Measurements from ENCODE around the gene BMPER.

BMPER gene

DNA sequence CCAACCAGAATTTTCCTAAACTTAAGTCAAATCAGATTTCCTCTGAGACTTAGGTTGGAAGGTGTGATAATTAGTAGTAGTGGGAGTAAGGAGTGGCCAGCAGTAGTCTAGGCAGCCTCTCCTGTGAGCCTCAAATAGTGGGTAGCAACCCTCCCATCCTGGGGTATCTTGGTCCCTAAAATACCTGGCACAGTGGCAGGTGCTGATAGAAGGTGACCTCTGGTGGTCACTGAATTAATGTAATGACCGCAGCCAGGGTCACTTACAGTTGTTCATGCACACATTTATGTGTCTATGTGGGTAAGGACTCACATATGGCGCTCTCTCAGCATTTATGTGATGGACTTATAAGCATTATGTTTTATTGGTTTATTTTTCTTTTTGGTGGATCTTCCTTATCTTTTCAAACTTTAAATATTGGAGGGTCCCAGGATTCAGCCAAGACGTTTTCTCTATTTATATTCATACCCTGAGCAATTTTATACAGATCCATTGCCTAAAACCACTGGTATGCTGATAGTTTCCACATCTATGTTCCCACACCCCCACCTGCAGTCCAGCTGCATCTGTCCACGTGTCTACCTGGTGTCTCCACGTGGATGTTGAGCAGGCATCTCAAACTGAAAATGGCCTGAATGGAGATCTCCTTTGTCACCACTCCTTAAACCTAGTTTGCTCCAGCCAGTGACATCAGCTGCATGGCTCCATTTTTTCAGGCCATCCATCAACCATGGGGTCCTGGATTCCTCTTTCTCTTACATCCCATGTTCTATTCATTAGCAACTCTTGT, 18.3 kb downstream of the BMPER start:
- DNase-seq = no peak

DNA sequence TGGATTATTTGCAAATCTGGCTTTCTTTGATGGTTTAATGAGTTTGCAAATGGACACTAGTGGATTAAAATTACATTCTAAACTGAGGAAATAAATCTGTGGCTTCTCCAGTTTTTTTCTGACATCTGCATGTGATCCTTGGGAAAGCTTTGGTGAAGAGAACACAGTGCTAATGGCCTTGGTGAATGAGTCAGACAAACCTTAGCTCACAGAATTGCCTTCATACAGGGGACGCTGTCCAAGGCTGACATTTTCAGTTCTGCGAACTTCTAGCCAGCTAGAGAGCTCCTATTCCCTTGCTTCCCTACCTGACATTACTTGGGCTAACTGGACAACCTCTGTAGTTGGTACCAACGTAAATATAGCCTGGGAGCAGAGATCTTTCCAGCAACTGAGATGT, 21.2 kb downstream of the BMPER start:
- no peak for DNase-seq

DNA sequence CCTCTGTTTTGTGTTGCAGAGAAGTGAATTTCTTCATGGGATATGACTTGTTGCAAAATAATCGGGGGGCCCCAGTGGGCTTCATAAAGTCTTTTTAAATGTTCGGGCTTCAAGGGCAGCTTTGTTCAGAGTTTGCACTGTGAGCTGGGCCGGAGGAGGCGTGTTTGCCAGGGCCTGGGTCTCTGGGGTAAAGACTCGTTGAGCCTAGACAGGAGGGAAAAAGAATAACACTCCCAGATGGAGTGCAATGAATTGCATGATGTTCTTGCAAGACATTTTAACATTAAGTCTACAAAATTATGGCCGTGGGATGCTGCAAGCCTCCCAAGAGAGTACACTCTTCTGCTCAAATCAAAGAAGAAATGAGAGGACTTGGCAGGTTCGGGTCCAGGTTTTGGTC, 23.6 kb downstream of the BMPER start:
- DNase-seq = no peak

DNA sequence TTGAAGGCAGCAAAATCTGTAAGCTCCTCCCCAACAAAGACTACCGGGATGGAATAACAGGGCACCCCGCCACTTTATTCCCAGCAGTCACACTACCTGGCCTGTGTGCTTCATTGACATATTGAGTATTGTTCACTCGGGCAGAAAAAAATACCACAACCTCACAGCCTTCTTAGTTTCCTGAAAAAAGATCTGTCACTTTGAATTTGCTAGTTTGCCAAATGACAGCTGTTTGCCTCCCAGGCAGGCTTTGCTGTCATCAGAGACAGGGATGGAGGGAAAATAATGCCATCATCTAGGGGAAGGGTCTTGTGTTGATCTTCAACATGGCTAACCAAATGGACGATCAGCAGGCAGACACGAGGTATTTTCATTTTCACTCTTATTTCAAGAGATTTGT, 26.9 kb downstream of the BMPER start:
- DNase-seq = no peak

DNA sequence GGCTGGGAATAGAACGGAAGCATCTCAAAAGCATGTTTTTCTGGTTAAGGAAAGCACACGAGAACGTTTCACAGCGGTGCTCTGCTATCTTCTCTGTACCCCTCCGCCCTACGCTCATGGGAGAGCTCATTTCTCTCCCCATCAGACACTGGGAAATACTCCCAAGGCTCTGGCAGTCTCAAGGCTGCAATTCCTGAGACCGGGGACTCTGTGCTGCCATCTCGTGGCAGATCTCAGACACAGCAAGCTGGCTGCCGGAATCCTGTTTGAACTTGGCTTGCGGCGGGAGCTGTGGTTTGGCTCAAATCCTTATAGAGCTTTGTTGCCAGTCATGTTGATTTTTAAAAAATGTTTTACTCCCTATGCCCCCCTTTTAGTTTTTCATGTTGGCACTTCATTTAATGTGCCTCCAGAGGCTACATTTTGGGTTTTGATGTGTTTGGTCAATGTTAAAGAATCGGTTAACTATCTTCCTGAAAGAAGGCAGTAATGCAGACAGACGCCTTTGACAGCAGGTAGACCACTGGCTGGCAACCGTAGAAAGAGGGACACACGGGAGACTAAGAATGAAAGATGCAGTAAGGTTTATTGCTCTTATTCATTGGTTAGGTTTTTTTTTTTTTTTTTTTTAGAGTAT, 27.6 kb downstream of the BMPER start:
- DNase-seq = peak; percentile 57

DNA sequence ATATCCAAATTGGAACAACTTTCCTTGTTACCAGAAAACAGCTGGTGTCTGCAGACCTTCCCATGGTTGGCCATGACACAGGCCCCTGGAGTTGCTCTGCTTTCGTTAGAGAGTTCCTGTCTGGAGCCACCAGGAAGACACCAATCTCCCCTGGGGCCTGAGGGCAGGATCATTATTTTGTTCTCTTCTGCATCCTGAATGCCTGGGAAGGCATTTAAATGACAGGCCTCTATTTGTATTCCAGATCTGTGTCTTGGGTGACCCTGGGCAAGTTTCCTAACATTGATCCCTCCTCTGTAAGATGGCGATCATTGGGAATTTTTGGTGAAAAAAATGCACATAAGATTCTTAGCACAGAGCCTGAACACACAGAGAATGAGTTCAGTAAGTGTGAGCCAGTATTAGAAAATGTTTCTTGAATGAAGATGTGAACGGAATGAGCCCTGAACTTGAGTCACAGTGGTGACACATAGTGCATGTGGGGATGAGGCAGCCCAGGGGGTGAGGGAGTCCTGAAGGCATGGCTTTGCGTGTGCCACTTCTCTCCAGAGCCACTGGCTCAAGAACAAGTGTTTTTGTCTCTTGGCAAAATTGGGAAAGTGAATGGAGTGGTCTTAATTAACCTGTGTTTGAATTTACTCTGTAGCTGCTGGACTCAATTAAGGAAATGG, 28.4 kb downstream of the BMPER start:
- no peak for DNase-seq

DNA sequence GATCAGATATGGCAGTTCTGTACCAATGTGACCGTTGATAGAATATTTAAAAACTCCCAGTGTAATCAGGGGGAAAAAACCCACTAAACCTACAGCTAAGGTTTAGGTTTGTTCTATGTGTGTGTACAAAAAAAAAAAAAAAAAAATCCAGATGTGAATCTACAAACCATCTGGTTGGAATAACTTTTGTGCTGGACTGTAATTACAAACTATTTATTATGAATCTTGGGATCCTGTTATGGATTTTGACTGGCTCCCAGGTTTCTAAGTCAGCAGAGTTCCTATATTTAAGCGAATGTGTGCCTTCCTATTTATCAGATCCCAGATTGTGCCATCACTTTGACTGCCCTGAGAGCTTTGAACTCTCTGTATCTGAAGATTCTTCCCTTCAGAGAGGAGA, 29.1 kb downstream of the BMPER start:
- no peak for DNase-seq

DNA sequence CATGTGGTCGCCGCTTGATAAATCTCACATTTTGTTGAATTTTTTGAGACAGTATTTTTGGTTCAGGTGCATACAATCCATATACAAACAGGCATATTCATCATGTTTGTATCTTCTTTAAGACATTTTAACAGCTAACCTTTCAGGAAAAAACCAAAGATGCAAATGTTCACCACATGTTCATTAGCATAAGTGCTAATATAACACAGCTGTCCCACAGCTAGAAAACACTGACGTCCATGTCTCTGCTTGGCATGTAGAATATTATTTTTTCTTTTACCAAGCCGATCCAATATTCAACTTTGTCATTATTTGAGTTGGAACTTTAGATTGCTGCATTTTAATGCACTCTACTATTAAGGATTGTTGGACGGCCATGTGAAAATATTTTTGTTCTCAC, 31.2 kb downstream of the BMPER start:
- no peak for DNase-seq

DNA sequence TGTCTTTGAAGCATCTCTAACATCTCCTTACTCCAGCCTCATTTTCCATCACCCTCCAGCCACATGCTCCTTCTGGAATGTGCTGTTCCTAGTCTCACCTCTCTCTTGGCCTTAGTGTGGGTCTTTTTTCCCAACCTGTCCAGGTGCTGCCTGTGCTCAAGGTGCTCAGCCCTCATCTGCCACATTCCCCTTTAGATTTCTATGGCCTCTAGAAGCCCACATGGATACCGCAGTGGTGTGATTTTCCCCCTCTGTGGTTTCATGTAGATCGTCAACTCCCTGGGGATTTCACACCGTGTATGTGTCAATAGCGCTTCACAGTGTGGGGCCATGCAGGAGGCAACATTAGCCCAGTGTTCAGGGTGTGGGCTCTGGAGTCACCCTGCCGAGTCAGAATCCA, 32.5 kb downstream of the BMPER start:
- no peak for DNase-seq

DNA sequence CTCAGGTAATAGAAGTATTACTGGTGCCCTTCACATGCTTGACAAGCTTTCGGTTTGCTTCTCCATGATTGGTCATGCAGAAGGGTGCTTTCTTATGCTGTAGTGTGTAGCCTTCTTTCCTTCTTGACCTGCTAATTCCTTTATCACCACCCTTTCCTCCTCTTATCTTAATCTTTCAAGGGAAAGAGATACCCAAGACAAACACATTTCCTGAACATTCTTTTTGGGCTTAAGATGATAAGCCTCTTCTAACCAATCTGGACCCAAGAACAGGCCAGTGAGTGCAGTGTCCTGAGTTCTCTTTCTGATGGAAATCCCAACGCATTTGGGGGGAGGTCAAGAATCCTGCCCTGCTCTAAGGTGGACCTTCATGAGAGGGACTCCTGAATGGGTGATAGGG, 33.8 kb downstream of the BMPER start:
- DNase-seq = no peak

DNA sequence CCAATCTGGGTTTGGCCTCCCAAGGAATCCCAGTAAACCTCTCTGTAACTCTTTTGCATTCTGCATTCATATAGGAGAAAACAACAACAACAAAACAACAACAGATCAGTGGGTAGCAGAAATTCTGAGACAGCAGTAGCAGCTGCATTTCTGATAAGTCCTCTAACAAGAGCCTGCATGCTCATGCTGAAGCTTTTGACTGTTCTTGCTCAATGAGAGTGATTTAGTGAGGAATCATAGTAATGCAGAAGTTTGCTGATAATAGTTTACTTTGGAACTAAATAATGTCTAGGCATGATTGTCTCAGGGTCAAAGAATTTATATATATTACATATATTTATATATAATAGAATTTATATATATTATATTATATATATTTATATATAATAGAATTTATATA, 35.2 kb downstream of the BMPER start:
- no peak for DNase-seq

DNA sequence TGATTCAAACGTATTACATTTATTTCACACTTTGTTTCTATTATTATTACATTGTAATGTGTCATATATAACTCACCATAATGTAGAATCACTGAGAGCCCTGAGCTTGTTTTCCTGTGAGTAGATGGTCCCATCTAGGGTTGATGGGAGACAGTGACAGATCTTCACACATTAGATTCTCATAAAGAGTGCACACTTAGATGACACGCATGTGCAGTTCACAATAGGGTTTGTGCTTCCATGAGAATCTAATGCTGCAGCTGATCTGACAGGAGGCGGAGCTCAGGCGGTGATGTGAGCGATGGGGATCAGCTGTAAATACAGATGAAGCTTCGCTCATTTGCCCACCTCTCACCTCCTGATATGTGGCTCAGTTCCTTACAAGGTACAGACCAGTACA, 36.1 kb downstream of the BMPER start:
- DNase-seq = no peak

DNA sequence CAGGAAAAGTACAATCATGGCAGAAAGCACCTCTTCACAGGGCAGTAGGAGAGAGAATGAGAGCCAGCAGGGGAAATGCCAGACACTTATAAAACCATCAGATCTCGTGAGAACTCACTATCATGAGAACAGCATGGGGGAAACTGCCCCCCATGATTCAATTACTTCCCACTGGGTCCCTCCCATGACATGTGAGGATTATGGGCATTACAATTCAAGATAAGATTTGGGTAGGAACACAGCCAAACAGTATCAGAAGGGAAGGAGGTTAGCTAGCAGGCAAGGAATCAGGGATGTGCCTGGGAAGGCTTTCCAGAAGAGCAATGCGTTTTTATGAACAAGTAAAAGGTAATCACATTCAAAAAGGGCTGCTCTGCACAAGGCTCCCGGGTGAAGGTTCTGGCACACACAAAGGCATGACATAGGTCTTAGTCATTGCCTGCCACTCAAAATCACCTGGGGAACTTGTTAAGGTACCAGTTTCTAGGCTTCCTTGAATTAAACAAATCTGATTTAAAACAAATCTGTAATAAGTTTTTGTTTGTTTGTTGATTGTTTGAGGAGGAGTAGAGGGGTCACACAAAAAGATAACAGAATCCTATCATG, 40.9 kb downstream of the BMPER start:
- no peak for DNase-seq

DNA sequence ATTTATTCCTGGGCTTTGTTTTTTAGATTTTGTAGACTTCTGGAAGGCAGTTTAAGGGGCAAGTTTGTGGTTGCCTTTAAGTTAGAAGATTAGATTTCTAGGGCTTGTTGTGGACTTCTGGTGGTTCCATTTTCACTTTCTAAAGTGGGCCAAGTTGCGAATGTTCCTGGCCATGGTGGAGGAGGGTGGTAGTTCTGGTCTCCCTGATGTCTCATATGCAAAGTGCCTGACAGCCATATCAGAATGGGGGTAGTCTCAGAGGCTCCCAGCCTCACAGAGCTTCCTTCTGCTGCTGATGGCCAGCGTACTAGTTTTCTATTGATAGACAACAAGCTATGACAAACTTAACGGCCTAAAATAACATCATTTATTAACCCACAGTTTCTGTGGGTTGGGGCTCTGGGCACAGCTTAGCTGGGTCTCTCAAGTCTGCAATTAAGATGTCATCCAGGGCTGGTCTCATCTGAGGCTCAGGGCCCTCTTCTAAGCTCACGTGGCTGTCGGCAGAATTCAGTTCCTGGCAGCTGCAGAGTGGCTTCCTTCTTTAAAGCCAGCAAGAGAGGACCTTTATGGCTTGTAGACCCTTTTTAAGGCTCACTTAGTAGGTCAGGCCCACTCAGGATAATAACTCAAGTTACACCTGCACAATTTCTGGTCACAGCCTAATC, 44.8 kb downstream of the BMPER start:
- DNase-seq = no peak

DNA sequence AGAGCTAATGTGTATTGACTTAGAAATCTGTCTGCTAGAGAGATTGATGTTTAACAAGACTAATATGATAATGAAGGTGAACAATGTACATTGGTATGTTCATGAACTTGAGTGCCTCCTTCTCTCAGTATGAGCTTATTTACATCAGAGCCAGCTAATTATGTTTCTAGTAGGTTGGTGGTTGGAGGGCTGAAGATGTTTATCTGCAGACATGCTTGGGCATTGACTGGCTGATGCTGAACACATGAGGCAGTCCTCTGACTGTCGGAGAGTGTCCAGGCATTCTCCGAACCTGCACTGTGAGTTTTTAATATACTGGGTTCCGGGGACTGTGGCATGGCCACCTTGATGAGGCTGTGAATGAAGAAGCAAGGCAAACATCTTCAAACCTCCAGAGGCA, 47.5 kb downstream of the BMPER start:
- DNase-seq = no peak

DNA sequence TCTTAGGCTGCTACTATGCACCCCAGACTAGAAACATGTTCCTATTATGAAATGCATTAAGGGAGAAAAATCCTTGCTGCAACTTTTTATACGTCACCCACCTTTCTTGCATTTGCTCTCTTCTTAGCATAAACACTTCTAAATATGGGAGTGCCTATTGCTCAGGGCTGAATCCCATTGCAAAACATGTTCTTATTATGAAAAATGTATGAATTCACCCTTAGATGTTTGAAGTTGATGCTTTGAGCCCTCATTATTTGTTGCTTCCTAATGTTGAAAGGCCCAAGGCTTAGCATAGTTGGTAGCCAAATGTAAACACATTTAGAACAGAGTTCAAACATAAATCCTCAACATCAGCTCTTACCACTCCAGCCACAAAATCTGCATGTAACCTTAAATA, 52.8 kb downstream of the BMPER start:
- DNase-seq = no peak

DNA sequence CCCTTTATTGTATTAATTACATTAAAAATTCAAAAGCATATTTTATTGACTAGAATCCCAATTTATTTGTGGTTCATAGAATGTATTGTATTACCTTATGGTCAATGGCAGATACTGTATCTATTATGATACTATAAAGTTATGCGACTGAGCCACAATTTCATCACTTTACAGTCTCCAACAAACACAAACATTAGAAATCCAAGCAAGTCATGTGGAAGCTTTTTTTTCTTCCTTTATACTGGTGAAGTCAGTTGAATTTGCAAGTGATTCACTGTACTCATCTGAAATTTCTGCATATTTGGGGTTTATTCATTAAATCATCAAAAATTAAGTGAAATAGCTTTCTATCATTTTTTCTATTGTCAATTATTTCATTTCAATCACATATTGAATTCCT, 54.3 kb downstream of the BMPER start:
- no peak for DNase-seq

DNA sequence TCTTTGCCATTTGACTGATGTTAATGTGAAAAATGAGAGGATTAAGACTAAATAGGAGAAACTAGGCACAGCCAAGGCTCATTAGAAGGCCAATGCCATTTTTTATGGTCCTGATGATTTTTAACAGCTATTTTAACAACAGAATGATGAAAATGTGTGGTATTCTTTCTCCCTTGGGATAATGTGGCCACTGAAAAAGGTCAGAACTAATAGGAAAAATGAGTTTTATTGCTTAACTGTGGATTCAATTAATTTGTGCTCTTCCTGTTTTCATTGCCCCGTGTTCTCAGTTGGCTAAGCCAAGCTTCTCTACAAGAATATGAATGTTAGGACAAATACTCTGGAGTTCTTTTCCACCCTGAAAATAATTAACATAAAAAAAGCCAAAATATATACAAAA, 56.6 kb downstream of the BMPER start:
- no peak for DNase-seq

DNA sequence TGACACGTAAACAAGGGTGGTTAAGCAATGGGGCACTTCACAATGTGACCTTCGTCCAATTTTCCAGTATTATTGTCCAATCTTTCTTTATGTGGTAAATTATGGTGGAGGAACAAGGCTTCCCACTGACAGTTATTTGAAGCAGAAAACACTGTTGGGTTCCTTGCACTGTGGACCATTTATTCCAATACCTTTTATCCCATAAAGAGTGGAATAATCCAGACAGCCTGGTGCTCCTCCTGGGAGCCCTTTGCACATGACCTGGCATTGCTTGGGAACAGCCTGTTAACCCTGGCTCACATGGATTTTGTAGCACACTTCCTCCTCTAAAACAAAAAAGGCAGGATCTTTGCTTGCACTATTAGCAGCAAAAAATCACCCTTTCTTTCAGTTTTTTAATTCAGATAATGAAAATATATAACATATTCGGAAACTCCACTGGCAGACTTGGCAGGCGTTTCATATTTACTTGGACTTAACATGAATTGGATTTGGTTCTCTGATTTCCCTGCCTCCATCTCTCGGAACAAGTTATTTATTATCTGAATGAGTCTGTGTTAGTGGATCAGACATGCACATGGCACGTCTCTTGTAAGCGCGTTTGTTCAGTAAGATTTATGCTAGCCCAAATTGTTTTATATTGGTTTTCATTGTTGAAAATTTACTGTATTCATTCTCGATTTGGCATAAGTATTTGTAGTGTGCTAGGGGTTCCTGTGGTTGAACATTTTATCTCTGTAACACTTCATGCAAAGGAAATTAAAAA, 59.3 kb downstream of the BMPER start:
- no peak for DNase-seq

DNA sequence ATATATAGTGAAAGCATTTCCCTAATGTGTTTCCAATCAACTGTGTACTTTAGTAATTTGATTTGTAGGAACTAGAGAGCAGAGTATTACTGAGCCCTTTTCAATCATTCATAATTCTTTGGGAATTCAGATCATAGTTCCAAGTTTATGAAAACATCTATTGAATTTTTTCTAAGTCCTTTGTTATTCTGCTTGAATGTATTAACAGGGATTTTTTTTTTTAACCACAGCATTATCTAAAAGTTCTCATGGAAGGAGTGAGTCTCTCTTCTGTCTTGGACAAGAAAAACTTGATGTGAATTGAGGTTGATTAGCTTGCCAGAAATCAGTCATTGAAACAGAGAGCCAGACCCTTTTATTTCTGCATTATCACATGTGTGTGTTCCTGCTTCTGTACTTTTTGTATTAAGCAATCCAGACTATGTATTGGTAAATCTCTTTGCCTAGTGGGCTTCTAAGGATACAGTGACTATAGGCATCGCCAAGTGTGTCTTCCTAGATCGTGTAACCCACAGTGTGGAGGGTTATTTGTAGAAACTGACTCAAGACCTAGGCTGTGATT, 59.9 kb downstream of the BMPER start:
- DNase-seq = no peak

DNA sequence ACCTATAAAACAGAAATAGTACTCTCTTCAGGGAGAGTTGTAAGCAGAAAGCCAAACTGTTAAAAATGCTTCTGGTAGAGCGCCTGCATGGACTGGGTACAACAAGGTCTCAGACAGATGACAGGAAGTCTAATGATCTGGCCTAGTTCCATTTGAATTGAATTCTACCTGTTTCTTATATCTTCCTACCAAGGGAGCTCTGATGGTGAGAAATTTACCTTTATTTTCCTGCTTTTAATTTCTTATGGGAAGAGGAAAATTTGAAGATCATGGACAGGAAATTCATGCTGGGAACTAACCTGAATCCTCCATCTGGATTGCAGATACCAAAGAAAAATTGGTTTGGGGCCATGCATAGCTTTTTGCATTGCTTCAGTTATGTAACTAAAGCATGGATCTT, 63.3 kb downstream of the BMPER start:
- no peak for DNase-seq

DNA sequence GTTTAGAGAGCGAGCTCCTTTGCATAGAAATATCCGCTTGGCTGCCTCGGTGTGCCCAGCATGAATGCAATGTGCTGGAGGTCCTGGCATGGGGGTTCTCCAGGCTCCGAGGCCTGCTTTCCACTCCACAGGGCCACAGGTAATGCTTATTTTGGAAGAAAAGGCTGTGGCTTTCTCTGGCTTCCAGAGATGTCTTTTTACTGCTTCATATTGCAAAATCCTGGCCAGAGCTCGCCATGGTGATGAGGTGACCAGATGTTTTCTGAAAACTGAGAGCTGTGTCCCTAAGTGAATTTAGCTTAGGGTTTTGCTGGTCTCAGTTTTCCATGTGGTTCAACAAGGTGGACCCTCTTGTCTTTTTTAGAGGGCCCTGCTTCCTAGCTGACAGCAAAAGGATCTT, 65.2 kb downstream of the BMPER start:
- DNase-seq = no peak

All from activated naive CD4-positive, alpha-beta T cell treated with Interleukin-2 at 50 U/mL for 16 hours (primary cell).